ENCODE data around the gene PTPRU. TPM values are rescaled to one million over a fixed set of nuclear protein-coding genes. Genes with fewer than 3 reads are reported as not detected.

Gene PTPRU
- total RNA-seq, 1 experiment from 2014 or later = not detected

DNA sequence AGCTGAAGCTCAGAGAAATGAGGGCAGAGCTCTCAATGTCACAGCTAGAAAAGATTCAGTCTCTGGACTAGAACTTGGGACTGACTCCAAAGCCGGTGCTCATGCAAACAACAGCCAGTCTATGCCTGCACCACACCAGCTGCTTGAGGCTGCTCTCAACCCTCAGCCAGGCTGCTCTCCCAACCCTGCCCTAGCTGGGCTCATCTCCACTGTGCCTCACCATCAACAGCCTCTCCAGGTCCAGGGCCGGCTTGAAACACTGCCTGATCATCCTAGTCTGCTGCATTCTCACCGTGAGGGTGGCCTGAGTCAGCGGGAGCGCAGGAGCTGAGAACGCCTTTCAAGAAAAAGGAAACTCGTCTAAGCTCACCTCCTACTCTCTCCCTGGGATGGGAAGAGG lies 94.5 kb downstream of the PTPRU start:
- Histone ChIP-seq H3K4me2 (ENCODE audit: low read depth, low read length, poor library complexity, severe bottlenecking) (no peak overlapping the region), H4K20me1 (ENCODE audit: insufficient read depth, low read depth, low read length) (no peaks in the 10 kb centered on the region), H3K4me3 (ENCODE audit: low read length) (no peak overlapping the region), H3K27ac (ENCODE audit: low read length) (no peak overlapping the region), H3K79me2 (ENCODE audit: low read length) (no peaks in the 10 kb centered on the region), H3K9me2 (replicated peaks; ENCODE audit: insufficient read depth, low read length) (no peaks in the 10 kb centered on the region), H3K9me3 (ENCODE audit: low read length) (no peaks in the 10 kb centered on the region), H3K9ac (ENCODE audit: low read length) (no peak overlapping the region), H3K4me1 (ENCODE audit: low read length) (no peaks in the 10 kb centered on the region), H3K36me3 (ENCODE audit: insufficient read depth, low read length) (no peaks in the 10 kb centered on the region), H3K27me3 (ENCODE audit: low read length) (no peaks in the 10 kb centered on the region), H2AFZ (ENCODE audit: low read length) (no peak overlapping the region)
- no peak for DNase-seq

DNA sequence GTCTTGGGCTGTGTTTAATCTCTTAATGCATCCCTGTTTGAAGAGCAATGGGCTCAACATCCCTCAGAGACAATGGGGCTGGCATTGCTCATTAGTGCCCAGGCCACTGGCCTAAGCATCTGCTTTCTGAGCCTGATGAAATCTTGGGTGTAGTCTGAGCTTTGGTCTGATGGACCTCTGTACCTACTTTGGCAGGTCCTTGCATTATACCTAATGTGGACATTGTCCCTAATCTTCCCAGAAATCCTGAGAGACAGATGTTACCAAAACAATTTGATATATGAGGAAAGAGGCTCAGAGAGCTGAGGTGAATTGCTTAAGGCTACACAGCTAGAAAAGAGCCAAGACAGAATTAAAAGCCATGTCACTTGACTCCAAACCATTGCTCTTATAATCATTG lies 95.0 kb downstream of the PTPRU start:
- Histone ChIP-seq H3K9me2 (replicated peaks; ENCODE audit: insufficient read depth, low read length) (no peaks in the 10 kb centered on the region), H4K20me1 (ENCODE audit: insufficient read depth, low read depth, low read length) (no peaks in the 10 kb centered on the region), H3K36me3 (ENCODE audit: insufficient read depth, low read length) (no peaks in the 10 kb centered on the region), H3K27ac (ENCODE audit: low read length) (no peak overlapping the region), H3K27me3 (ENCODE audit: low read length) (no peaks in the 10 kb centered on the region), H3K9me3 (ENCODE audit: low read length) (no peaks in the 10 kb centered on the region), H3K9ac (ENCODE audit: low read length) (no peak overlapping the region), H2AFZ (ENCODE audit: low read length) (no peak overlapping the region), H3K4me1 (ENCODE audit: low read length) (no peaks in the 10 kb centered on the region), H3K4me2 (ENCODE audit: low read depth, low read length, poor library complexity, severe bottlenecking) (no peak overlapping the region), H3K4me3 (ENCODE audit: low read length) (no peak overlapping the region), H3K79me2 (ENCODE audit: low read length) (no peaks in the 10 kb centered on the region)
- DNase-seq = no peak

DNA sequence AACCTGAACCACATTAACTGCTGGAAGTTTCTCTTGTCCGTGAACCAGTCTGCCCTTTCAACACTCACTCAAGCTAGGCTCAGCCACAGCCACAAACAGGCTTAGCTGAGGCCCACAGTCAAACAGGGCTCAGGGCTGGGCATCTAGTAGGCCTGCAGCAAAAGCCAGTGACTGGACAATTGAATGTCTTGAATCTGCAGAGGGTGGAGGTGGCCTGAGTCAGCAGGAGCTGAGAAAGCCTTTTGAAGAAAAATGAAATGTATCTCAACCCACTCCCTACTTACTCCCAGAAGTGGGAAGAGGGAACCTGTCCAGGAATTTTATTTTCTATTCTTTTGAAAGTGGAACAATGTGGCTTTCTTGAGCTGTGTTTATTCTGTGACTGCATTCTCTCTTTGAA lies 95.4 kb downstream of the PTPRU start:
- Histone ChIP-seq H4K20me1 (ENCODE audit: insufficient read depth, low read depth, low read length) (no peaks in the 10 kb centered on the region), H3K27ac (ENCODE audit: low read length) (no peak overlapping the region), H3K27me3 (ENCODE audit: low read length) (no peaks in the 10 kb centered on the region), H3K9me3 (ENCODE audit: low read length) (no peaks in the 10 kb centered on the region), H3K4me1 (ENCODE audit: low read length) (no peaks in the 10 kb centered on the region), H3K36me3 (ENCODE audit: insufficient read depth, low read length) (no peaks in the 10 kb centered on the region), H3K9me2 (replicated peaks; ENCODE audit: insufficient read depth, low read length) (no peaks in the 10 kb centered on the region), H3K9ac (ENCODE audit: low read length) (no peak overlapping the region), H3K4me2 (ENCODE audit: low read depth, low read length, poor library complexity, severe bottlenecking) (no peak overlapping the region), H3K79me2 (ENCODE audit: low read length) (no peaks in the 10 kb centered on the region), H2AFZ (ENCODE audit: low read length) (no peak overlapping the region), H3K4me3 (ENCODE audit: low read length) (no peak overlapping the region)
- DNase-seq = no peak

DNA sequence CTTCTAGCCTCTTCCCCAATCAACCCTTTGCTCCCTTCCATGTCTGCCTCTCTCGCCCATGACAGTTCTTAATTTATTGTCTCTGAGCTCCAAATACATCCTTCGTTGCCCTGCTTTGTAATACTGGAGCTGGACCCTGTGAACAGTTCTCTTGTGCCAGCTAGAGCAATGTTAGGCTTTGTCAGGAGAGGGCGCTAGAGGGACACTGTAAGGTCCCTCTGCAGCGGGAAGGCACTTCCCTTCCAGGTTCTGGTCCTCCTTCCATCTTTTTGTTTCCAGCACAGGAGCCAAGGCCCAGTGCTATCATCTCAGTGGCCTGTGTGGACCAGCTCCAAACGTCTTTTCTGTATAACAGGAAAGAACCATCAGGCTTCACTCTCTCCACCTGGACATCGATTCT lies 95.9 kb downstream of the PTPRU start:
- Histone ChIP-seq H3K4me1 (ENCODE audit: low read length) (no peaks in the 10 kb centered on the region), H3K27me3 (ENCODE audit: low read length) (no peaks in the 10 kb centered on the region), H3K79me2 (ENCODE audit: low read length) (no peaks in the 10 kb centered on the region), H3K9ac (ENCODE audit: low read length) (no peak overlapping the region), H3K27ac (ENCODE audit: low read length) (no peak overlapping the region), H3K9me2 (replicated peaks; ENCODE audit: insufficient read depth, low read length) (no peaks in the 10 kb centered on the region), H3K9me3 (ENCODE audit: low read length) (no peaks in the 10 kb centered on the region), H2AFZ (ENCODE audit: low read length) (no peak overlapping the region), H3K4me3 (ENCODE audit: low read length) (no peak overlapping the region), H3K36me3 (ENCODE audit: insufficient read depth, low read length) (no peaks in the 10 kb centered on the region), H4K20me1 (ENCODE audit: insufficient read depth, low read depth, low read length) (no peaks in the 10 kb centered on the region), H3K4me2 (ENCODE audit: low read depth, low read length, poor library complexity, severe bottlenecking) (no peak overlapping the region)
- peak; percentile 82 for DNase-seq

DNA sequence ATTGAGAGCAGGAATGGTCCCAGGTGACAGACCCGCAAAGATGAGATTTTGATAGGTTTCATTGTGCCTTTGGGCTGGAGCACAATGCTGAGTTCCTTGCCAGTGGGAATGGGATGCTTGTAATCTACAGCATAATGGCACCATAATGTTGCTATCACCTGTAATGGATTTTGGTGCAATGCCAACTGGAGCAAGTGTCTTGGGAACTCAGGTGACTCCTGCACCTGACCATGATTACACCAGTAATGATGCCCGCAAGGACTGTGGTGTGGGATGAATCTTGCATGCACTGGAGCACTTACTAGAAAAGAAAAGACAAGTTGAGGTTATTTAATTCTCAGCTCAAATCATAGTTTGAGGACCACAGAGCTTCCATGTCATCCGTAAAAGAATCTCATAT lies 96.7 kb downstream of the PTPRU start:
- no peaks in the 10 kb centered on the region for H3K9me3 ChIP-seq (ENCODE audit: low read length)
- no peak overlapping the region for H2AFZ ChIP-seq (ENCODE audit: low read length)
- no peaks in the 10 kb centered on the region for H3K79me2 ChIP-seq (ENCODE audit: low read length)
- no peaks in the 10 kb centered on the region for H3K4me1 ChIP-seq (ENCODE audit: low read length)
- H4K20me1 ChIP-seq (ENCODE audit: insufficient read depth, low read depth, low read length) = no peaks in the 10 kb centered on the region
- H3K36me3 ChIP-seq (ENCODE audit: insufficient read depth, low read length) = no peaks in the 10 kb centered on the region
- no peak overlapping the region for H3K27ac ChIP-seq (ENCODE audit: low read length)
- DNase-seq = no peak
- H3K27me3 ChIP-seq (ENCODE audit: low read length) = no peaks in the 10 kb centered on the region
- no peak overlapping the region for H3K9ac ChIP-seq (ENCODE audit: low read length)
- H3K4me2 ChIP-seq (ENCODE audit: low read depth, low read length, poor library complexity, severe bottlenecking) = no peak overlapping the region
- H3K9me2 ChIP-seq (replicated peaks; ENCODE audit: insufficient read depth, low read length) = no peaks in the 10 kb centered on the region
- no peak overlapping the region for H3K4me3 ChIP-seq (ENCODE audit: low read length)

DNA sequence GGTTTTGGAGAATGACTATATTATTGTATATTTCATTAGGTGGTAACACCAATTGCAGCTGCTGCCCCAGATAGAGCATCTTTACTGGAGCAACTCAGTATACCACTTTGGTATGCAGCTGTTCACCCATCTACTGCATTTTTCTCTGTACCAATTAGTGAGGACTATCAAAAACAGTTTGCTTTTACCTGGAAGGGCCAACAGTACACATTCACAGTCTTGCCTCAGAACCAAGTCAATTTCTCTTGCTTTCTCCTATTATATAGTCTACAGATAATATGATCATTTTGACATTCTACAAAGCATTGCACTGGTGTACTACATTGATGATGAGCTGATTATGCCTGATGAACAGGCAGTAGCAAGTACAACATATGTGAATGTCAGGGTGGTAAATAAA lies 99.3 kb downstream of the PTPRU start:
- Histone ChIP-seq H3K27me3 (ENCODE audit: low read length) (no peaks in the 10 kb centered on the region), H3K79me2 (ENCODE audit: low read length) (no peaks in the 10 kb centered on the region), H3K4me1 (ENCODE audit: low read length) (no peaks in the 10 kb centered on the region), H3K27ac (ENCODE audit: low read length) (no peak overlapping the region), H2AFZ (ENCODE audit: low read length) (no peak overlapping the region), H4K20me1 (ENCODE audit: insufficient read depth, low read depth, low read length) (no peaks in the 10 kb centered on the region), H3K4me2 (ENCODE audit: low read depth, low read length, poor library complexity, severe bottlenecking) (no peak overlapping the region), H3K4me3 (ENCODE audit: low read length) (no peak overlapping the region), H3K9me3 (ENCODE audit: low read length) (no peaks in the 10 kb centered on the region), H3K9me2 (replicated peaks; ENCODE audit: insufficient read depth, low read length) (no peaks in the 10 kb centered on the region), H3K36me3 (ENCODE audit: insufficient read depth, low read length) (no peaks in the 10 kb centered on the region), H3K9ac (ENCODE audit: low read length) (no peak overlapping the region)
- DNase-seq = no peak

DNA sequence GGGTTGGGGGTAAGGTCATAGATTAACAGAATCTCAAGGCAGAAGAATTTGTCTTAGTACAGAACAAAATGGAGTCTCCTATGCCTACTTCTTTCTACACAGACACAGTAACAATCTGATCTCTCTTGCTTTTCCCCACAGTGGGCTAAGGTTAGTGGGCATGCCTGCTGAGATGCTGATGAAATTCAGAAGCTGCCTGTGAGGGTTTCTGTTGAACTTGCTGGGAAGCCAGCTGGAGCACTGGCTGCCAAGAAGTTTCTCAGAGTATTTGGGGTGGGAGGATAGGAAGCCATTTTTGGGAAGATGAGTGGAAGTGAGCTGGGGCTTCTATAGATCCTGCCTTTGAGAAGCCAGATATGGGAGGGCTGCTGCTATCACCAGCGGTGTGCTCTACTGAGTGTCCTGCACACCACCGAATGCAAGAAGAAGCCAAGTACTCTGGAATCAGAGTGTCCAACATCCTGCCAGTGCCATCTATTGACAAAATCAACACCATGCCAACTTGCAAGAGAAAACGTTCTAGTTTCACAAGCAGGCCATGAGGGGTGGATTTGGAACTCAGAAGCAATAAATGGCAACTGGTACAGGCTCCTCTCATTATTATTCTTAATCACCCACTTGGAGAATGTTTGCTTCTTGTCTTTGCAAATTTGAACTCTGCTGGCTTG lies 102.7 kb downstream of the PTPRU start:
- Histone ChIP-seq H3K79me2 (ENCODE audit: low read length) (no peaks in the 10 kb centered on the region), H3K4me2 (ENCODE audit: low read depth, low read length, poor library complexity, severe bottlenecking) (no peak overlapping the region), H3K27ac (ENCODE audit: low read length) (no peak overlapping the region), H3K9me2 (replicated peaks; ENCODE audit: insufficient read depth, low read length) (no peaks in the 10 kb centered on the region), H3K4me3 (ENCODE audit: low read length) (no peak overlapping the region), H3K36me3 (ENCODE audit: insufficient read depth, low read length) (no peaks in the 10 kb centered on the region), H4K20me1 (ENCODE audit: insufficient read depth, low read depth, low read length) (no peaks in the 10 kb centered on the region), H3K27me3 (ENCODE audit: low read length) (no peaks in the 10 kb centered on the region), H3K9me3 (ENCODE audit: low read length) (no peaks in the 10 kb centered on the region), H2AFZ (ENCODE audit: low read length) (no peak overlapping the region), H3K4me1 (ENCODE audit: low read length) (no peaks in the 10 kb centered on the region), H3K9ac (ENCODE audit: low read length) (no peak overlapping the region)
- no peak for DNase-seq

DNA sequence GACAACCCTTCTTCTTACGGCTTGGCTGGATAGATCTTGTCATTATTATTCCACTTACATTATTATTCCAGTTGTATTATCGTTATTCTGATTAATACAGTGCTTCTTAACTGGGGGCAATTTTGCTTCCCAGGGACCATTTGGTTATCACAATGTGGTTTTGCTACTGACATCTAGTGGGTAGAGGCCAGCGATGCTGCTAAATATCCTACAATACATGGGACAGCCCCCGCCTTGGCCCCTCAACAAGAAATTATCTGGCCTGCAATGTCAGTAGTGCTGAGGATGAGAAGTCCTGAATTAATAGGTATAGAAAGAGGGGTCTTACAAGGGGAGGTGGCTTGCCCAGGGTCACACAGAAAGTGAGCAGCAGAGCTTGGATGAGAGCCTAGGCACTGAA lies 105.6 kb downstream of the PTPRU start:
- Histone ChIP-seq H2AFZ (ENCODE audit: low read length) (no peak overlapping the region), H3K36me3 (ENCODE audit: insufficient read depth, low read length) (no peaks in the 10 kb centered on the region), H3K9ac (ENCODE audit: low read length) (no peak overlapping the region), H3K27me3 (ENCODE audit: low read length) (no peaks in the 10 kb centered on the region), H3K9me3 (ENCODE audit: low read length) (no peaks in the 10 kb centered on the region), H3K79me2 (ENCODE audit: low read length) (no peaks in the 10 kb centered on the region), H3K4me1 (ENCODE audit: low read length) (no peaks in the 10 kb centered on the region), H3K9me2 (replicated peaks; ENCODE audit: insufficient read depth, low read length) (no peaks in the 10 kb centered on the region), H3K27ac (ENCODE audit: low read length) (no peak overlapping the region), H3K4me3 (ENCODE audit: low read length) (no peak overlapping the region), H4K20me1 (ENCODE audit: insufficient read depth, low read depth, low read length) (no peaks in the 10 kb centered on the region), H3K4me2 (ENCODE audit: low read depth, low read length, poor library complexity, severe bottlenecking) (no peak overlapping the region)
- no peak for DNase-seq

DNA sequence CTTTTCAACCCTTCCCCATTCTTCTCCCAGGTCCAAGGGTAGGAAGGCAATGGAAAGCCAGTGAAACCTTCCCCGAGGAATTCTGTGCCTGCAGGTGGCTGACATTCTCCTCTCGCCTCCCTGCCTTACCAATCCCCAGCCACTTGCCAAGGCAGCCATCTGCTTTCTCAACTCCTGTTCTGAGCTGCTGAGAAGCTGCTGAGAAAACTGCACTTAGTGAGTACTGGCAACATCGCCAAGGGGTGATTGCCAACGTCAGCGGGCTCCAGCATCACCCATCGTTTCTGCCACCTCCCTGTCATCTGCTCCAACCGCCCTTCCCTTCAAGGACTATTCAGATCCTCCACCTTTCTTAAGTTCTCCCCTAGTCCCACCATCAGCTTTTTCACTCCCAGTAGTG lies 106.0 kb downstream of the PTPRU start:
- Histone ChIP-seq H3K4me2 (ENCODE audit: low read depth, low read length, poor library complexity, severe bottlenecking) (no peak overlapping the region), H3K79me2 (ENCODE audit: low read length) (no peaks in the 10 kb centered on the region), H3K36me3 (ENCODE audit: insufficient read depth, low read length) (no peaks in the 10 kb centered on the region), H3K27me3 (ENCODE audit: low read length) (no peaks in the 10 kb centered on the region), H3K4me1 (ENCODE audit: low read length) (no peaks in the 10 kb centered on the region), H3K9ac (ENCODE audit: low read length) (no peak overlapping the region), H3K9me3 (ENCODE audit: low read length) (no peaks in the 10 kb centered on the region), H4K20me1 (ENCODE audit: insufficient read depth, low read depth, low read length) (no peaks in the 10 kb centered on the region), H2AFZ (ENCODE audit: low read length) (no peak overlapping the region), H3K27ac (ENCODE audit: low read length) (no peak overlapping the region), H3K4me3 (ENCODE audit: low read length) (no peak overlapping the region), H3K9me2 (replicated peaks; ENCODE audit: insufficient read depth, low read length) (no peaks in the 10 kb centered on the region)
- no peak for DNase-seq
